Thyroid gland (tissue), 4 donors: ENCODE measurements around the gene IWS1.

Experiments used
- CTCF ChIP-seq, 6 experiments: fragments of 200-600 bp in 3 of 6; fragments of 450-650 bp in 3 of 6; sonication (generic) in 3 of 6; IDR thresholded peaks; one replicate each; pipeline ENCODE4 v1.5.1; 2016 to 2019; ENCODE audit warnings: antibody characterized with exemption in 6 of 6, mild to moderate bottlenecking in 2 of 6, inconsistent platforms in 1 of 6, moderate library complexity in 1 of 6
- POLR2A ChIP-seq, 2 donors: fragments of 450-650 bp; IDR thresholded peaks; one replicate each; pipeline ENCODE4 v1.6.1; 2017; ENCODE audit warnings: antibody characterized with exemption in 2 of 2, mild to moderate bottlenecking in 2 of 2, moderate library complexity in 1 of 2

GRCh38 chr2:127559454-127559853, 33.2 kb upstream of the IWS1 start:
- TF ChIP-seq CTCF (IDR thresholded peaks at IDR 0.05) (no peak), POLR2A (IDR thresholded peaks at IDR 0.05) (no peak)
